Neural progenitor cell (in vitro differentiated cells): ENCODE measurements around the gene GH1. TPM values are rescaled to one million over a fixed set of nuclear protein-coding genes. Genes with fewer than 3 reads are reported as not detected.

Source experiments
- DNase-seq: peaks from one replicate; pipeline ENCODE4 v3.0.0-alpha.2; 2016; ENCODE audit warnings: low spot score
- H2AFZ ChIP-seq: fragments of 200-600 bp; sonication (generic); replicated peaks from 2 replicates; pipeline ENCODE4 v1.6.1; 2016; ENCODE audit warnings: antibody characterized with exemption
- H3F3A ChIP-seq: fragments of 200-600 bp; sonication (generic); 2 replicates; pipeline ENCODE4 v1.6.1; 2016; ENCODE audit warnings: antibody characterized with exemption, low read depth
- H3K27ac ChIP-seq: fragments of 200-600 bp; sonication (generic); 2 replicates; pipeline ENCODE4 v1.5.1; 2016; ENCODE audit warnings: mild to moderate bottlenecking
- H3K27me3 ChIP-seq: fragments of 200-600 bp; sonication (generic); 2 replicates; pipeline ENCODE4 v1.6.1; 2016; ENCODE audit warnings: mild to moderate bottlenecking, moderate library complexity
- H3K36me3 ChIP-seq: fragments of 200-600 bp; sonication (generic); 2 replicates; pipeline ENCODE4 v1.5.1; 2016
- H3K4me1 ChIP-seq: fragments of 200-600 bp; sonication (generic); 2 replicates; pipeline ENCODE4 v1.6.1; 2016; ENCODE audit warnings: mixed run types
- H3K4me2 ChIP-seq: fragments of 200-600 bp; sonication (generic); 2 replicates; pipeline ENCODE4 v1.6.1; 2016
- H3K4me3 ChIP-seq: fragments of 200-600 bp; sonication (generic); 2 replicates; pipeline ENCODE4 v1.5.1; 2016
- H3K79me2 ChIP-seq: fragments of 200-600 bp; sonication (generic); 2 replicates; pipeline ENCODE4 v1.6.1; 2016; ENCODE audit warnings: low read depth
- H3K9ac ChIP-seq: fragments of 200-600 bp; sonication (generic); 2 replicates; pipeline ENCODE4 v1.6.1; 2016
- H3K9me3 ChIP-seq: fragments of 200-600 bp; sonication (generic); 2 replicates; pipeline ENCODE4 v1.5.1; 2016; ENCODE audit warnings: low read depth
- H4K20me1 ChIP-seq: fragments of 200-600 bp; sonication (generic); 2 replicates; pipeline ENCODE4 v1.6.1; 2016; ENCODE audit warnings: low read depth
- H3K27ac Mint-ChIP-seq: 3 replicates; pipeline ENCODE4 v1.8.0; 2021; ENCODE audit warnings: mixed read lengths
- H3K27me3 Mint-ChIP-seq: 2 replicates; pipeline ENCODE4 v1.8.0; 2022; ENCODE audit warnings: low read depth, mild to moderate bottlenecking, inconsistent platforms, moderate library complexity, mixed read lengths; ENCODE audit not compliant: insufficient read depth
- H3K36me3 Mint-ChIP-seq: 3 replicates; pipeline ENCODE4 v1.8.0; 2021; ENCODE audit warnings: mixed read lengths
- H3K4me1 Mint-ChIP-seq: 3 replicates; pipeline ENCODE4 v1.8.0; 2021; ENCODE audit warnings: mixed read lengths
- H3K4me3 Mint-ChIP-seq: 3 replicates; pipeline ENCODE4 v1.8.0; 2021; ENCODE audit warnings: mild to moderate bottlenecking, moderate library complexity, mixed read lengths
- H3K9me3 Mint-ChIP-seq: 3 replicates; pipeline ENCODE4 v1.8.0; 2020; ENCODE audit warnings: mixed read lengths
- CTCF ChIP-seq: fragments of 200-600 bp; sonication (generic); IDR thresholded peaks from 2 replicates; pipeline ENCODE4 v1.5.1; 2017; ENCODE audit warnings: antibody characterized with exemption, mild to moderate bottlenecking
- EZH2 ChIP-seq: fragments of 200-600 bp; sonication (generic); IDR thresholded peaks from 2 replicates; pipeline ENCODE4 v1.6.1; 2017; ENCODE audit warnings: antibody characterized with exemption, mild to moderate bottlenecking, moderate library complexity
- EZH2phosphoT487 ChIP-seq: fragments of 200-600 bp; sonication (generic); IDR thresholded peaks from 2 replicates; pipeline ENCODE4 v1.6.1; 2017; ENCODE audit warnings: antibody characterized with exemption
- total RNA-seq: library from RNA; depleted of rRNA; stranded (reverse); fragments of >200 nt; gene quantifications from 2 replicates; pipeline ENCODE4 v1.2.3, GENCODE V29; 2015; ENCODE audit warnings: low replicate concordance

GH1 gene
- total RNA-seq, 1 donor from 2014 or later: not detected

- Mint-ChIP-seq H3K9me3 (no peaks in the 10 kb centered on the region), H3K36me3 (no peaks in the 10 kb centered on the region), H3K27me3 (peaks cover 3% of the 10 kb centered on the region), H3K27ac (no peak overlapping the region), H3K4me3 (no peak overlapping the region), H3K4me1 (peaks cover 20% of the 10 kb centered on the region)
- no peaks in the 10 kb centered on the region for H3K9me3 ChIP-seq
- H3K79me2 ChIP-seq: no peaks in the 10 kb centered on the region
- no peak overlapping the region for H2AFZ ChIP-seq
- H3K4me3 ChIP-seq: no peak overlapping the region
- H3K4me2 ChIP-seq: no peak overlapping the region
- no peaks in the 10 kb centered on the region for H3F3A ChIP-seq
- H3K27me3 ChIP-seq: no peaks in the 10 kb centered on the region
- no peak for DNase-seq
- H3K36me3 ChIP-seq: no peaks in the 10 kb centered on the region
- H3K4me1 ChIP-seq: no peaks in the 10 kb centered on the region
- H3K9ac ChIP-seq: no peak overlapping the region
- H3K27ac ChIP-seq: no peak overlapping the region
- no peak for TF ChIP-seq CTCF
- TF ChIP-seq EZH2phosphoT487: no peak
- no peak for TF ChIP-seq EZH2
- H4K20me1 ChIP-seq: no peaks in the 10 kb centered on the region
Measured at GRCh38 chr17:63949576-63950250, 31.1 kb upstream of the GH1 start.

GRCh38 chr17:63948521-63948920 is 29.9 kb upstream of the GH1 start:
- Mint-ChIP-seq H3K9me3 (no peaks in the 10 kb centered on the region), H3K27me3 (peaks cover 3% of the 10 kb centered on the region)
- H3K4me3 ChIP-seq: no peak overlapping the region

GRCh38 chr17:63947711-63948330 is 29.2 kb upstream of the GH1 start:
- H3K4me2 ChIP-seq: no peak overlapping the region

More at GRCh38 chr17:63948521-63948920, 29.9 kb upstream of the GH1 start:
- Histone ChIP-seq H3K4me2 (no peak overlapping the region), H2AFZ (no peak overlapping the region), H3K9me3 (no peaks in the 10 kb centered on the region), H3K9ac (no peak overlapping the region), H3K79me2 (no peaks in the 10 kb centered on the region), H3K27me3 (no peaks in the 10 kb centered on the region), H3K27ac (no peak overlapping the region), H3K36me3 (no peaks in the 10 kb centered on the region), H3K4me1 (no peaks in the 10 kb centered on the region), H3F3A (no peaks in the 10 kb centered on the region), H4K20me1 (no peaks in the 10 kb centered on the region)
- Mint-ChIP-seq H3K27ac (no peak overlapping the region), H3K36me3 (no peaks in the 10 kb centered on the region), H3K4me3 (no peak overlapping the region), H3K4me1 (peaks cover 14% of the 10 kb centered on the region)
- TF ChIP-seq CTCF: no peak
- no peak for TF ChIP-seq EZH2phosphoT487
- no peak for TF ChIP-seq EZH2
- no peak for DNase-seq

More at GRCh38 chr17:63947711-63948330, 29.2 kb upstream of the GH1 start:
- H3K27ac ChIP-seq: no peak overlapping the region
- H4K20me1 ChIP-seq: no peaks in the 10 kb centered on the region
- no peak overlapping the region for H2AFZ ChIP-seq
- Mint-ChIP-seq H3K27me3 (peaks cover 3% of the 10 kb centered on the region), H3K9me3 (no peaks in the 10 kb centered on the region), H3K27ac (no peak overlapping the region), H3K36me3 (no peaks in the 10 kb centered on the region), H3K4me3 (no peak overlapping the region), H3K4me1 (peaks cover 14% of the 10 kb centered on the region)
- no peaks in the 10 kb centered on the region for H3K9me3 ChIP-seq
- H3K79me2 ChIP-seq: no peaks in the 10 kb centered on the region
- H3K4me3 ChIP-seq: no peak overlapping the region
- H3K36me3 ChIP-seq: no peaks in the 10 kb centered on the region
- no peak for DNase-seq
- no peak overlapping the region for H3K9ac ChIP-seq
- H3F3A ChIP-seq: no peaks in the 10 kb centered on the region
- no peaks in the 10 kb centered on the region for H3K27me3 ChIP-seq
- H3K4me1 ChIP-seq: no peaks in the 10 kb centered on the region
- TF ChIP-seq EZH2 (no peak), CTCF (no peak), EZH2phosphoT487 (no peak)
